ENCODE measurements around the gene TUBAL3. TPM values are rescaled to one million over a fixed set of nuclear protein-coding genes. Genes with fewer than 3 reads are reported as not detected.
A peak's percentile ranks its signal among the peaks of the same experiment; 100 is the strongest.

The TUBAL3 gene
- polyA plus RNA-seq, result not detected

DNA sequence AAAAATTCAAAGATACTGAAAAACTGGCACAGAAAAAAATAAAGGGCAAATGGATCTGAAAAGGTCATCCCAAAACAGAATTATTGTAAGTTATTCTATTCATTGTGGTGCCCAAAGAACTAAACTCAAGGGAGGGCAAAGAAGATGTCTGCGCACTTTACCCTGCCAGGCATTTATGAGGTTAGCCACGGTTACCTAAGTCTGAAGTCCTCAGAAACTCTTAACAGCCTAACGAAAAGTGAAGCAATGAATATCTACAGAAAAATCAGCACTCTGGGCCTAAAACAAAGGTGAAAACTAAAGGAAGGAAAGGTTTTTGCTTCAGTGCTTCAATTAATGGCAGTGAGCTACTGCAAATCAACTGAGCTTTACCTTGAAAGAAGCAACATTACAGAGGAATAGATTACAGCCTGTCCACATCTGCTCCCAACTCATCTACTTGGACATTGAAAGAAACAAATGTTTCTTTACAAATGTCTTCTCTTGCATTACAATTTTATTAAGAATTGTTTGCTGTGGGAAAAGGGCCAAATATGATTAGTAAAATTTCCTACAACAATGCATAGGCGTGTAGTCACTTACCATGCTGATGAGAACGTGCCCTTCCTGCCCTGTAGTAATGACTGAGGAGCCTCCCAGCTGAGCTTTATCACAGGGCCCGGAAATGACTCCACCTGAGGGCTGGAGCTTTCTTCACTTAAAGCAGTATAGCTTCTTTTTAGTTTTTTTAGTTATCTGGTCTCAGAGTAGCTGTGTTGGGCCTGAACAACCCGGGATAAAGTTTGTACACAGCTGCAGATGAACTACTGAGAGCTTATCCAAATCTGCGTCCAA lies at the start of gene TUBAL3:
TUBAL3 (minus strand) TSS at position 621 of the 834 bp plus-strand sequence; CDS start at position 585, 36 bp downstream.
- Mint-ChIP-seq H3K27ac (no peak within 1 kb of the TSS), H3K4me1 (no peaks in the 10 kb centered on the region), H3K9me3 (peaks cover 0 to 2% (median 0%) of the 10 kb centered on the region in 6 donors), H3K36me3 (no peaks in the 10 kb centered on the region), H3K27me3 (ENCODE audit: low read depth in 3 of 3) (peaks cover 0 to 25% (median 5%) of the 10 kb centered on the region in 3 donors), H3K4me3 (no peak within 1 kb of the TSS)
- no peak for DNase-seq

- H3K27me3 Mint-ChIP-seq (ENCODE audit: low read depth in 3 of 3), result no peaks in the 10 kb centered on the region
- no peaks in the 10 kb centered on the region for H3K9me3 Mint-ChIP-seq
- H3K27ac Mint-ChIP-seq, result no peak overlapping the region
- DNase-seq, result no peak
- H3K36me3 Mint-ChIP-seq, result peaks cover 0 to 34% (median 33%) of the 10 kb centered on the region in 3 donors
- H3K4me1 Mint-ChIP-seq, result peaks cover 0 to under 1% of the 10 kb centered on the region in 2 donors
- H3K4me3 Mint-ChIP-seq, result no peak overlapping the region
These were observed 49.3 kb upstream of the TUBAL3 start for GRCh38 chr10:5453749-5454489.

GRCh38 chr10:5450605-5451384 lies 46.2 kb upstream of the TUBAL3 start:
- no peaks in the 10 kb centered on the region for H3K27me3 Mint-ChIP-seq (ENCODE audit: low read depth in 3 of 3)
- no peaks in the 10 kb centered on the region for H3K9me3 Mint-ChIP-seq
- H3K4me1 Mint-ChIP-seq, result peaks cover 25 to 32% of the 10 kb centered on the region in 2 donors
- H3K36me3 Mint-ChIP-seq, result peaks cover 0 to 25% (median 17%) of the 10 kb centered on the region in 3 donors
- no peak overlapping the region for H3K4me3 Mint-ChIP-seq
- DNase-seq, result no peak
- H3K27ac Mint-ChIP-seq, result no peak overlapping the region

- peaks cover 25 to 32% of the 10 kb centered on the region in 2 donors for H3K4me1 Mint-ChIP-seq
- no peaks in the 10 kb centered on the region for H3K27me3 Mint-ChIP-seq (ENCODE audit: low read depth in 3 of 3)
- no peak for DNase-seq
- no peak overlapping the region for H3K27ac Mint-ChIP-seq
- H3K9me3 Mint-ChIP-seq, result no peaks in the 10 kb centered on the region
- H3K36me3 Mint-ChIP-seq, result peaks cover 0 to 18% (median 11%) of the 10 kb centered on the region in 3 donors
- no peak overlapping the region for H3K4me3 Mint-ChIP-seq
These were observed 45.2 kb upstream of the TUBAL3 start for GRCh38 chr10:5449823-5450222.

DNA sequence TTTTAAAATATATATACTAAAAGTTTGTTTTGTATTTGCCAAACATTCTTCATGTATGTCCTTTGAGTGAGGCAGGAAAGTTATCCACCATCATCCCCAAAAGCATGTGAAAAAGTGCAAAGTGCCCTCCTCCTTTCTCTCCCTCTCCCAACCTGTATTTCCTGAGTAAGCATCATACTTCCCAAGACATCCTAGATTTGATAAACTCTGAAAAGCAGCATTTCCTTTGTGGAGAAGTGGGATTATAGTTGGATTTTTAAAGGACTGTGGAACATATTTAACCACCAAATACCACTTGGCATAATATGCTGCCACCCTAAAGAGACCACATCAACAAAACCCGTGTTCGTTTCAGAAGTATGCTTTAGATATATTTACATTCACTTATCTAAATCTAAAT lies 44.6 kb upstream of the TUBAL3 start:
- no peaks in the 10 kb centered on the region for H3K27me3 Mint-ChIP-seq (ENCODE audit: low read depth in 3 of 3)
- H3K36me3 Mint-ChIP-seq, result peaks cover 0 to 15% (median 8%) of the 10 kb centered on the region in 3 donors
- H3K9me3 Mint-ChIP-seq, result no peaks in the 10 kb centered on the region
- H3K27ac Mint-ChIP-seq, result no peak overlapping the region
- no peak for DNase-seq
- H3K4me1 Mint-ChIP-seq, result peaks cover 25 to 32% of the 10 kb centered on the region in 2 donors
- H3K4me3 Mint-ChIP-seq, result no peak overlapping the region

DNA sequence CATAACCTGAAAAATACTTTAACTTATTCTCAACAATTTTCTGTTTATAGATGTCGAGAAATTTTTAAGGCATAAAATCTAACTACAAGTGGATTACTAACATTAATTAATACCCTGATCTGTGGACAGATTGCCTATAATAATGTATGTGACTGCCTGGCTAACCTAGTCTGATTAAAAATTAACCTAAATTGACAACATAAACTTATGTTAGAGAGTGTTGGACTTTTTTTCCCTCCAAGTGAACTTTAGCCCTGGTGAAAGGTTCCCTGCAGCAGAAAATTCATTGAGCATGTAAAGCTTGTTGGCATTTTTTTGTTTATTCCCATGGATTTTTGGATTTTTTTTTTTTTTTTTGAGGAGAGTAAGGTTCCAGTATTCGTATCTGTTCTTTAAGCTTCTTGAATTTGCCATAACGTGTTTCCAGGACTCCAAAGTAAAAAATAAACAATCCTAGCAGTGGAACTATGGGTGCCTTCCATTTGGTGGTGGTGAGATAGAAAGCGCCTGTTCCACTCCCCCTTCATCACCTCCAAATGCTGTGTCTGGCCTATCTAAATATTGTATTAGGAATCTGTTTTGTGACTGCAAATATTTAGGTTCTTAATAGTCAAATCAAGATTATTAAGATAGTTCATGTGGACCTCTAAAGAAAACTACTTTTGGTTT lies 43.8 kb upstream of the TUBAL3 start:
- Mint-ChIP-seq H3K4me3 (no peak overlapping the region), H3K4me1 (peaks cover 25 to 32% of the 10 kb centered on the region in 2 donors)

GRCh38 chr10:5447611-5448071 lies 43.0 kb upstream of the TUBAL3 start:
- H3K9me3 Mint-ChIP-seq, result no peaks in the 10 kb centered on the region
- peak overlapping the region in 4 of 6 donors; percentile 0 to 64 (median 2) for H3K27ac Mint-ChIP-seq
- no peaks in the 10 kb centered on the region for H3K27me3 Mint-ChIP-seq (ENCODE audit: low read depth in 3 of 3)
- peak; percentile 12 to 35 (median 28) for DNase-seq
- H3K4me3 Mint-ChIP-seq, result peak overlapping the region; percentile 39 to 79 (median 49)
- peaks cover 0 to 8% (median 0%) of the 10 kb centered on the region in 3 donors for H3K36me3 Mint-ChIP-seq
- peaks cover 25 to 32% of the 10 kb centered on the region in 2 donors for H3K4me1 Mint-ChIP-seq

More for the DNA sequence above, 43.8 kb upstream of the TUBAL3 start:
- peaks cover 0 to 15% (median 4%) of the 10 kb centered on the region in 3 donors for H3K36me3 Mint-ChIP-seq
- DNase-seq, result no peak
- H3K9me3 Mint-ChIP-seq, result no peaks in the 10 kb centered on the region
- no peak overlapping the region for H3K27ac Mint-ChIP-seq
- no peaks in the 10 kb centered on the region for H3K27me3 Mint-ChIP-seq (ENCODE audit: low read depth in 3 of 3)

DNA sequence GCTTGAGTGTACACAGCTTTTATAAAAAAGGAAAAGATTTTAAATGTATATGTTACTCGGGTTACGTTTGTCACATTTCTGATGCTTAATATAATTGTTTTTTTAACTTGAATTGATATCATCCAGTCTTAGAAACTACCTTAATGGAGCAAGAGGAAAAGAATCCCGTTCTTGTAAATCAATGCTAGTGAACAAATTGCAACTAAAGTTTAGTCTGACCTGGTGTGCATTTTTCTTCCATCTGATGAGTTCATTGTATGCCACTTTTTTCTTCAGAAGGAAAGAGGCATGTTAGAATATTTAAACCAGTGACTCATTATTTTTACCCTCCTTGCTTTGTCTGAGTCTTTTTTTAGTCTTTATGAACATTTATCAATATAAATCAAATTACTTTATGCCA lies 42.4 kb upstream of the TUBAL3 start:
- H3K9me3 Mint-ChIP-seq, result no peaks in the 10 kb centered on the region
- H3K4me1 Mint-ChIP-seq, result peaks cover 25 to 32% of the 10 kb centered on the region in 2 donors
- no peaks in the 10 kb centered on the region for H3K27me3 Mint-ChIP-seq (ENCODE audit: low read depth in 3 of 3)
- DNase-seq, result no peak
- peak overlapping the region; percentile 41 to 79 (median 73) for H3K4me3 Mint-ChIP-seq
- peak overlapping the region in 2 of 6 donors; percentile 36 to 64 for H3K27ac Mint-ChIP-seq
- peaks cover 0 to 5% (median 0%) of the 10 kb centered on the region in 3 donors for H3K36me3 Mint-ChIP-seq

GRCh38 chr10:5446390-5446926 lies 41.8 kb upstream of the TUBAL3 start:
- H3K27me3 Mint-ChIP-seq (ENCODE audit: low read depth in 3 of 3), result no peaks in the 10 kb centered on the region
- H3K4me1 Mint-ChIP-seq, result peaks cover 25 to 32% of the 10 kb centered on the region in 2 donors
- peak; percentile 59 to 71 (median 62) for DNase-seq
- H3K4me3 Mint-ChIP-seq, result peak overlapping the region; percentile 70 to 79 (median 77)
- H3K36me3 Mint-ChIP-seq, result peaks cover 0 to under 1% (median 0%) of the 10 kb centered on the region in 3 donors
- H3K27ac Mint-ChIP-seq, result peak overlapping the region in 2 of 6 donors; percentile 62 to 67
- no peaks in the 10 kb centered on the region for H3K9me3 Mint-ChIP-seq

- Mint-ChIP-seq H3K27ac (no peak overlapping the region), H3K36me3 (no peaks in the 10 kb centered on the region), H3K9me3 (no peaks in the 10 kb centered on the region), H3K4me3 (no peak overlapping the region), H3K27me3 (ENCODE audit: low read depth in 3 of 3) (no peaks in the 10 kb centered on the region), H3K4me1 (peaks cover 25 to 32% of the 10 kb centered on the region in 2 donors)
- no peak for DNase-seq
These were observed 40.4 kb upstream of the TUBAL3 start for GRCh38 chr10:5445006-5445405.

DNA sequence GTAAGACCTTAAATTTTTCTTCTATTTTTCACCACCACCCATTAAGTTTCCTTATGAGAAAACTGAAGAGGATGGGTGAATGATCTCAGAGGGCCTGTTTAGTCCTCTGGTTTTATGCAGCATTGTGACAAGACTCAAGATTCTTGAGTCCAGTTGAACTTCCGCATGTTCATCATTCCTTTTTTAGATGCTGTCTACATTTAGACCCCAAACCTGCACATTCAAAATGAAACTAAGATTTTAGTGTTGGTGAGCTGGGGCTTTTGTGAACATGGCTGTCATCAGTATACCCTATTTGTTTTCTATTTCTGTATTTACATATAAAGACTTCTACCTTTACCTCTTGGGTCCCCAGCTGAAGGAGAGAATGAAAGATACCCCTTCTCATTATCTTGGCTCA lies 38.8 kb upstream of the TUBAL3 start:
- Mint-ChIP-seq H3K36me3 (no peaks in the 10 kb centered on the region), H3K4me1 (peaks cover 22 to 26% of the 10 kb centered on the region in 2 donors), H3K9me3 (no peaks in the 10 kb centered on the region), H3K27ac (no peak overlapping the region), H3K27me3 (ENCODE audit: low read depth in 3 of 3) (no peaks in the 10 kb centered on the region), H3K4me3 (no peak overlapping the region)
- DNase-seq, result no peak

- Mint-ChIP-seq H3K9me3 (no peaks in the 10 kb centered on the region), H3K4me1 (peaks cover 17 to 22% of the 10 kb centered on the region in 2 donors), H3K27me3 (ENCODE audit: low read depth in 3 of 3) (no peaks in the 10 kb centered on the region), H3K36me3 (no peaks in the 10 kb centered on the region), H3K27ac (no peak overlapping the region), H3K4me3 (no peak overlapping the region)
- DNase-seq, result no peak
These were observed 38.4 kb upstream of the TUBAL3 start for GRCh38 chr10:5442990-5443370.
